SK-N-MC (cell line): ENCODE data around the gene HS3ST1.

Experiments used
- DNase-seq: peaks from one replicate; pipeline ENCODE4 v3.0.0-alpha.2; 2011; ENCODE audit warnings: low read depth, low spot score
- H3K27ac ChIP-seq: fragments of 200-600 bp; sonication (generic); 2 replicates; pipeline ENCODE4 v1.5.1; 2016; ENCODE audit warnings: mixed run types
- H3K36me3 ChIP-seq: fragments of 200-600 bp; sonication (generic); 2 replicates; pipeline ENCODE4 v1.6.1; 2017; ENCODE audit warnings: antibody characterized with exemption, low read length, mixed read lengths; ENCODE audit not compliant: insufficient read depth
- H3K4me3 ChIP-seq: fragments of 200-600 bp; sonication (generic); 2 replicates; pipeline ENCODE4 v1.5.1; 2016
- H3K9ac ChIP-seq: fragments of 200-600 bp; sonication (generic); 2 replicates; pipeline ENCODE4 v1.8.0; 2017; ENCODE audit warnings: mixed run types, mixed read lengths; ENCODE audit not compliant: insufficient read length
- H3K9me3 ChIP-seq: fragments of 200-600 bp; sonication (generic); 2 replicates; pipeline ENCODE4 v1.6.1; 2017; ENCODE audit warnings: low read depth, mild to moderate bottlenecking, antibody characterized with exemption, low read length, moderate library complexity, mixed read lengths
- EZH2 ChIP-seq: fragments of 200-600 bp; sonication (generic); IDR thresholded peaks from one replicate; pipeline ENCODE4 v1.6.1; 2017; ENCODE audit warnings: antibody characterized with exemption
- FOXP2 ChIP-seq: optimal IDR thresholded peaks from 2 replicates; pipeline ENCODE3; 2011; ENCODE audit warnings: mild to moderate bottlenecking, moderate library complexity; ENCODE audit not compliant: insufficient read depth; ENCODE audit errors: extremely low read length, control extremely low read depth
- POLR2AphosphoS5 ChIP-seq: IDR thresholded peaks from 2 replicates; pipeline ENCODE4 v1.6.1; 2012; ENCODE audit warnings: mild to moderate bottlenecking, low read depth, low read length, borderline replicate concordance

Gene HS3ST1

DNA sequence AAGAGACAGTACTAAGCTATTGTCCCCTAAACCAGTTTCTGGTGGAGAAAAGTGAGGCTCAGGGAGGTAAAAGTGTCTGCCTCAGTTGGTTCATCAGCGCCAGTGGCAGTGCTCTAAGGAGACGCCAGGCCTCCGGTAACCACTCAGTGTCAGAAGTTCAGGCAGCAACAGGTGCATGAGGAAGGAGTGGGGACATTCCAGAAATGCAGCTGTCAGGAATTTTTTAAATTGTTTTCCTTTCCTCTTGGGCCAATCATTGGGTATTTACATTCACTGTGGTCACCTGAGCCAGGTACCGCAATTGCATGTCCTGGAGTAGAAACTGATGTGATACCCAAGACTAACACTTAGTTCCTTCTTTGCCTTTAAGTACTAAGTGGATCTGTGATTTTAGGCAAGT is 40.2 kb upstream of the HS3ST1 start:
- TF ChIP-seq POLR2AphosphoS5 (no peak), FOXP2 (no peak), EZH2 (no peak)
- H3K9me3 ChIP-seq = no peaks in the 10 kb centered on the region
- H3K36me3 ChIP-seq = no peaks in the 10 kb centered on the region
- no peak for DNase-seq
- H3K9ac ChIP-seq = no peak overlapping the region
- H3K4me3 ChIP-seq = no peak overlapping the region
- no peak overlapping the region for H3K27ac ChIP-seq

DNA sequence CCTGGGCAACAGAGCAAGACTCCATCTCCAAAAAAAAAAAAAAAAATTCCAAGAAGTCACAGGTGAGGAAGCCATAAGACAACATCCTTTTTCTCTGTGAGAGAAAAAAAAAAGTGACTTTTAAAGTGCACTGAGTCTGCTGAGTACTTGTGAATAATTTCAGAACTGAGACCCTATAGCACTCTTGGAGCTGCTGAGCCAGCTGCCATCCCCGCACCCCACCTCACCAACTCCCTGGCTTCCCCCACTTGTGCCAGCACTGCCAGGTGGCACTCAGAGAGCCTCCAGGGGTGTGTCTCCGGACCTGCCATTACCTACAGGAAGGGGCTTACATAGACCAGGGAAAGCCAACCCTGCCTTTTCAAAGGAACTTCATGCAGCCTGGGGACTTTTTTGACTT is 39.2 kb upstream of the HS3ST1 start:
- Histone ChIP-seq H3K9ac (no peak overlapping the region), H3K36me3 (no peaks in the 10 kb centered on the region), H3K9me3 (no peaks in the 10 kb centered on the region), H3K27ac (no peak overlapping the region), H3K4me3 (no peak overlapping the region)
- no peak for DNase-seq
- no peak for TF ChIP-seq POLR2AphosphoS5
- no peak for TF ChIP-seq EZH2
- TF ChIP-seq FOXP2 = no peak

DNA sequence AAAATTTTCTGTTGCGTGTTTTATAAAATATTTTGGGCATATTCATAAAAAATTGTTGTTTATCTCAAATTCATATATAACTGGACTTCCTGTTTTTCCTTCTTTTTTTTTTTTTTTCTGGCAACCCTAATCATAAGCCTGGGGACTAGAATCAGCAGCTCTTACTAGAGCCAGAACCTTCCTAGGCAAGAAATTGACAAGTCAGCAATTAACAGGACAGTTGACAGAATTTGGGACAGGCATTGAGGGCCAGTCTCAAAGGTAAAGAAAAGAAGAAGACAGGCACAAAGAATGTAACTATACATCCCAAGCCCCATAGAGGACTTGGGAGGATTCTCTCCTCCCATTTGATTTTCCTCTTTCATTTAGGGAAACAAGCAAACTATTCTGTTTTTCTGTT is 35.0 kb upstream of the HS3ST1 start:
- DNase-seq = no peak
- Histone ChIP-seq H3K4me3 (no peak overlapping the region), H3K27ac (no peak overlapping the region), H3K36me3 (no peaks in the 10 kb centered on the region), H3K9me3 (no peaks in the 10 kb centered on the region), H3K9ac (no peak overlapping the region)
- TF ChIP-seq POLR2AphosphoS5 = no peak
- TF ChIP-seq FOXP2 = no peak
- no peak for TF ChIP-seq EZH2

DNA sequence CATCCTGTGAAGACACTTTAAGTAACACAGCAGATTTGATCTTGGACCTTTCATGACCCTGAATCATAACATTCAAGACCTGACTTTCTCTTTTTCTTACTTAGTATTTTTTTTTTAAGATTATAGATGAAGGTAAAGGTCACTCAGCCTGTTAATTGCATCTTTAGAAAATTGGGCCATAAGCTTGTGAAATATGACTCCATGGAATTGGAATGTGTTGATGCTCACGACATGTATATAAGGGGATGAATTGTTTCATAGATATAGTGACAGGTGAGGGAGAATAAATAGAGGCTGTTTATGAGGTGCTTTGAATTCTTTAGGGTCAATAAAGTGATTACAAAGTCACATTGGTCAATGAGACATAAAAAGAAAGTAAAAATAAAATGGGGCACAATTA is 27.7 kb upstream of the HS3ST1 start:
- no peak overlapping the region for H3K9ac ChIP-seq
- TF ChIP-seq FOXP2 (no peak), EZH2 (no peak), POLR2AphosphoS5 (no peak)
- H3K27ac ChIP-seq = no peak overlapping the region
- DNase-seq = no peak
- no peaks in the 10 kb centered on the region for H3K36me3 ChIP-seq
- no peak overlapping the region for H3K4me3 ChIP-seq
- no peaks in the 10 kb centered on the region for H3K9me3 ChIP-seq

DNA sequence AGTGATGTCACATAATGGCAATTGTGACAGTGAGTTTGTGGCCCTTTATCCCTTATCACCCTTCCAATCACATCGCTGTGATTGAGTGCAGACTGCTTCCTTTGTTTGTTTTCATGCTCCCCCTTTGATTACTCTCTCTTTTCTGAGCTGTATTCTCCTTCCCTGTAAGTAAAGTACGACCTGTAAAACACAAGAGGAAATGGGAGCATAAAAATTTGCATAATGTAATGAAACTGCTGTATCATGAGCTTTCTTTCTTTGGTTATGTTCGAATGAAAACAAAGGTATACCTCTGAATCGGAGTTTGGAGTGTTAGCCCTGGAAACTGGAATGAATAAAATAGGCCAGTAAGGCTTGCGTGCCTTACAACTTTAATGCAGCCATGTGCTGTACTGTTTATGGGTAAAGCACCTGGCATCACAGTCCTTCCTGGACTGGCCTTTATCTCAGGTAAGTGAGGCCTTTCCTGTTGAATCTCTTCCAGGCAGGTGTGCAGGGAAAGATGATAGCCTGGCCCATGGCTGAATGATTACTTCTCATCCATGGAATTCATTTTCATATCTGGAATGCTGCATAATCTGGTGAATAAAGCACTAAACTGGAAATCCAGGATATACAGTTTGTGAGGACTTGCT is 26.6 kb upstream of the HS3ST1 start:
- Histone ChIP-seq H3K4me3 (no peak overlapping the region), H3K9me3 (no peaks in the 10 kb centered on the region), H3K36me3 (no peaks in the 10 kb centered on the region), H3K27ac (no peak overlapping the region), H3K9ac (no peak overlapping the region)
- TF ChIP-seq POLR2AphosphoS5 (no peak), EZH2 (no peak), FOXP2 (no peak)
- DNase-seq = no peak

DNA sequence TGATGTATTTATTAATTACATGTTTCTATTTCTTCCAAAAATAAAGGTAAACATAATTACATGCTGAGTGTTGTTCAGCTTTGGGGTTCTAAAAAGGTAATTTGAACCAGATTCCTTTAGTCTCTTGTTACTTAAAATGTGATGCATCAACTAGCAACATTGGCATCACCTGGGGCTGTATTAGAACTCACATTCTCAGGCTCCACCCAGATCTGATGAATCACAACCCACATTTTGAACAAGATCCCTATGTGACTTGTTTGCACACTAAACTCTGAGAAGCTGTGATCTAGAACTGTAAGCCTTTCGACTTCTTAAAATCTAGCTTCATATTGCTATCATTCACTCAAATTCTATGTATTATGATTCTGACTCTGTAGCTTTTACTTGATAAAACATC is 23.0 kb upstream of the HS3ST1 start:
- Histone ChIP-seq H3K36me3 (no peaks in the 10 kb centered on the region), H3K27ac (no peak overlapping the region), H3K9ac (no peak overlapping the region), H3K9me3 (no peaks in the 10 kb centered on the region), H3K4me3 (no peak overlapping the region)
- TF ChIP-seq FOXP2 = no peak
- no peak for TF ChIP-seq EZH2
- TF ChIP-seq POLR2AphosphoS5 = no peak
- no peak for DNase-seq

DNA sequence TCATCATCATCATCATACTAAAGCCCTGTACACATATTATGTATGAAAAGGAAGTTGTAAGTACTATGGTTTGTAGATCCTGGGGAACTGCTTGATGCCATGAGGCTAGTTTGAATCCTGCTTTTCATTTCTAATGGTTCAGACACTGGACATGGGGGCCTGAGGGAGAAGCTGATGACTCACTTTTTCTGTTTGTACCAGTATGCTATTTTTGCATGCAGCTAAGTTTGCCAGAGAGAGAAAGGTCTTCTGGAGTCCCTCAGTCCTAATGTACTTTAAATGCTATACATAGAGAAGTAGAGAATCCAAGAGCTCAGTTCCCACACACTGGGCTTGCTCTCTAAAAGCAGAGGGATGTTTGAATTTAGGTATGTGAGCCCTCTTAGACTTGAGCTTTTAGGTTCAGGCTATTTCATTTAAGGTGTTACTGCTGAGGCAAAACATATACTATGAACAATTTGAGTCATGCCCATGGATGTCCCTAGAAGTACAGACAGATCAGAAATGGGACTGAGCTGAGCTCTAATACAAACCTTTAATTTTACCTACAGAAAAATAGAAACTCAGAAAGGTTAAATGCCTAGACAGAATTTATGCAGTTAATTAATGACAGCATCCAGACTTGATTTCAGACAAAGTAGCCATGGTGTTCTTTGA is 17.6 kb upstream of the HS3ST1 start:
- Histone ChIP-seq H3K27ac (no peak overlapping the region), H3K9ac (no peak overlapping the region), H3K4me3 (no peak overlapping the region), H3K36me3 (no peaks in the 10 kb centered on the region), H3K9me3 (no peaks in the 10 kb centered on the region)
- DNase-seq = no peak
- TF ChIP-seq FOXP2 = no peak
- no peak for TF ChIP-seq POLR2AphosphoS5
- TF ChIP-seq EZH2 = no peak

DNA sequence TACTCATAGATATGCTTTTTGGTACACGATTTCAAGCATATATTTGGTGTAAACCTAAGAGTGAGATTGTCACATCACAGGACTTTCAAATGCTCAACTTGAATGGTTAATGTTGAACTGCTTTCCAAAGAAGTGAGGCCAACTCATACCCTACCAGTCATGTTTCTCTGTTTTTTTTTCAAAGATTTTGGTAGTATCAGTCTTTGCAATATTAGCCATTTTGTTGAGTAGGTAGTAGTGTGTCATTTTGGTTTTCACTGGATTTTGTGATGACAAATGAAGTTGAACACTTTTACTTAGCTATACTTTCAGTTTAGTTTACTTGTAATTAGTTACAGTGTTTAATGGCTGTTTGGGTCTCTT is 12.5 kb upstream of the HS3ST1 start:
- no peak overlapping the region for H3K4me3 ChIP-seq
- no peak for TF ChIP-seq FOXP2
- TF ChIP-seq EZH2 = no peak
- no peak overlapping the region for H3K27ac ChIP-seq
- H3K9ac ChIP-seq = no peak overlapping the region
- no peak for DNase-seq
- no peaks in the 10 kb centered on the region for H3K9me3 ChIP-seq
- no peaks in the 10 kb centered on the region for H3K36me3 ChIP-seq
